ENCODE measurements around the gene CDCP2.
A peak's percentile ranks its signal among the peaks of the same experiment; 100 is the strongest.

Gene CDCP2

GRCh38 chr1:54152696-54153095, at the start of gene CDCP2:
Gene CDCP2, minus strand, starts transcription at chr1:54153000. Its CDS starts 78 bp downstream, at chr1:54152922.
- FAIRE-seq = no peak

GRCh38 chr1:54200519-54200997, 47.8 kb upstream of the CDCP2 start:
- no peak for FAIRE-seq

- FAIRE-seq = peak; percentile 87
These were observed 47.1 kb upstream of the CDCP2 start, which contains the start of the genes CYB5RL and MRPL37 for GRCh38 chr1:54199765-54200518. Gene CYB5RL, minus strand, starts transcription at chr1:54200030. Its CDS starts 4,414 bp downstream, at chr1:54195616. Gene MRPL37, plus strand, starts transcription at chr1:54200167. Its CDS starts 77 bp downstream, at chr1:54200244.

GRCh38 chr1:54199151-54199764, 46.5 kb upstream of the CDCP2 start:
- no peak for FAIRE-seq

- FAIRE-seq = no peak
These were observed 40.7 kb upstream of the CDCP2 start for GRCh38 chr1:54193453-54193852.

- FAIRE-seq = no peak
These were observed 38.7 kb upstream of the CDCP2 start for GRCh38 chr1:54191525-54191924.

- no peak for FAIRE-seq
These were observed 37.7 kb upstream of the CDCP2 start for GRCh38 chr1:54190526-54190925.

GRCh38 chr1:54188291-54188690, 35.5 kb upstream of the CDCP2 start:
- no peak for FAIRE-seq

- FAIRE-seq = no peak
These were observed 33.3 kb upstream of the CDCP2 start for GRCh38 chr1:54186056-54186455.

GRCh38 chr1:54180701-54181360, 28.0 kb upstream of the CDCP2 start:
- no peak for FAIRE-seq

GRCh38 chr1:54178296-54179070, 25.7 kb upstream of the CDCP2 start:
- FAIRE-seq = no peak

- FAIRE-seq = no peak
These were observed 24.9 kb upstream of the CDCP2 start for GRCh38 chr1:54177726-54178125.

GRCh38 chr1:54176621-54177327, 24.0 kb upstream of the CDCP2 start:
- FAIRE-seq = no peak

- no peak for FAIRE-seq
These were observed 21.3 kb upstream of the CDCP2 start for GRCh38 chr1:54174106-54174505.

- no peak for FAIRE-seq
These were observed 20.9 kb upstream of the CDCP2 start for GRCh38 chr1:54173681-54174080.

- no peak for FAIRE-seq
These were observed 20.1 kb upstream of the CDCP2 start for GRCh38 chr1:54172614-54173599.

GRCh38 chr1:54171606-54172005, 18.8 kb upstream of the CDCP2 start:
- FAIRE-seq = no peak

GRCh38 chr1:54171016-54171415, 18.2 kb upstream of the CDCP2 start:
- FAIRE-seq = no peak

GRCh38 chr1:54169068-54169467, 16.3 kb upstream of the CDCP2 start:
- no peak for FAIRE-seq

GRCh38 chr1:54168206-54168965, 15.6 kb upstream of the CDCP2 start:
- FAIRE-seq = no peak
